Uterus (tissue), 2 donors: Measurements from ENCODE around the gene PROZ.

Source experiments
- CTCF ChIP-seq, 4 experiments: fragments of 200-600 bp in 2 of 4; fragments of 450-650 bp in 2 of 4; sonication (generic) in 2 of 4; IDR thresholded peaks; one replicate each; pipeline ENCODE4 v1.5.1; 2016 to 2019; ENCODE audit warnings: antibody characterized with exemption in 4 of 4, mild to moderate bottlenecking in 2 of 4, moderate library complexity in 1 of 4
- POLR2A ChIP-seq, 2 donors: fragments of 450-650 bp; IDR thresholded peaks; one replicate each; pipeline ENCODE4 v1.6.1; 2016; ENCODE audit warnings: antibody characterized with exemption in 2 of 2, mild to moderate bottlenecking in 1 of 2, moderate library complexity in 1 of 2

DNA sequence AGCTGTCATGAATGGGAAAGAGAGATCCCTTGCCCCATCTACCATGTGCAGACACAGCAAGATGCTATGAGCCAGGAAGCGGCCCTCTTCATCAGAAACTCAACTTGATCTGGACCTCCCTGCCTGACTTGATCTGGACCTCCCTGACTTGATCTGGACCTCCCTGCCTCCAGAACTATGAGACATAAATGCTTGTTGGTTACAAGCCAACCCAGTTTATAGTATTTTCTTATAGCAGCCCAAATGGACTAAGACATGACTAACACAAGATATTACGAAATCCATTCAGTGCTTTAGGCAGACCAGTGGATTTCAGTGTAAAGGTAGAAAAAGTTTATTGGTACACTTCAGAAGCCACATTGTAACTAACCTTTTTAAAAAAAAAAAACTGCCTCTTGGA is 34.5 kb downstream of the PROZ start:
- TF ChIP-seq POLR2A (IDR thresholded peaks at IDR 0.05), result no peak
- no peak for TF ChIP-seq CTCF (IDR thresholded peaks at IDR 0.05)
